CD14-positive monocyte (primary cell): ENCODE results near the gene PSMD14. TPM values are rescaled to one million over a fixed set of nuclear protein-coding genes. Genes with fewer than 3 reads are reported as not detected.

ENCODE experiments used
- DNase-seq, 3 donors: peaks; one replicate each; pipeline ENCODE4 v3.0.0-alpha.2; 2011 to 2022
- H2AFZ ChIP-seq: 2 replicates; pipeline ENCODE4 v1.6.0; 2012; ENCODE audit warnings: mild to moderate bottlenecking, low read depth, low read length, inconsistent platforms; ENCODE audit not compliant: insufficient read depth, poor library complexity, severe bottlenecking
- H3K27ac ChIP-seq, 2 donors: 1 replicate in 1 of 2; 2 replicates in 1 of 2; pipeline ENCODE4 v1.5.1; 2012 to 2013; ENCODE audit warnings: low read length in 2 of 2, control low read depth in 1 of 2, inconsistent platforms in 1 of 2, low read depth in 1 of 2, mild to moderate bottlenecking in 1 of 2
- H3K27me3 ChIP-seq, 2 donors: one replicate each; pipeline versions ENCODE4 v1.6.0 to v1.6.1; 2011 to 2013; ENCODE audit warnings: low read length in 2 of 2; ENCODE audit not compliant: control insufficient read depth in 2 of 2, insufficient read depth in 2 of 2
- H3K36me3 ChIP-seq, 2 donors: replicated peaks in 1 of 2; 1 replicate in 1 of 2; 2 replicates in 1 of 2; pipeline versions ENCODE4 v1.5.1 to v1.6.1; 2012 to 2013; ENCODE audit warnings: low read length in 2 of 2, control low read depth in 1 of 2, inconsistent platforms in 1 of 2, mild to moderate bottlenecking in 1 of 2; ENCODE audit not compliant: insufficient read depth in 2 of 2, control insufficient read depth in 1 of 2
- H3K4me1 ChIP-seq, 2 donors: 1 replicate in 1 of 2; 2 replicates in 1 of 2; pipeline versions ENCODE4 v1.5.1 to v1.6.1; 2012 to 2013; ENCODE audit warnings: low read length in 2 of 2, control low read depth in 1 of 2, inconsistent platforms in 1 of 2, mild to moderate bottlenecking in 1 of 2, moderate library complexity in 1 of 2; ENCODE audit not compliant: insufficient read depth in 2 of 2, control insufficient read depth in 1 of 2
- H3K4me2 ChIP-seq: replicated peaks from 2 replicates; pipeline ENCODE3; 2012; ENCODE audit warnings: low read length, moderate library complexity, mild to moderate bottlenecking; ENCODE audit not compliant: poor library complexity, severe bottlenecking; ENCODE audit errors: extremely low read depth
- H3K4me3 ChIP-seq, 3 experiments: fragments of 200-600 bp in 1 of 3; sonication (generic) in 1 of 3; replicated peaks in 1 of 3; 1 replicate in 2 of 3; 2 replicates in 1 of 3; pipeline ENCODE4 v1.5.1; 2011 to 2013; ENCODE audit warnings: low read length in 3 of 3, mild to moderate bottlenecking in 3 of 3, control low read depth in 2 of 3, low read depth in 2 of 3, inconsistent platforms in 1 of 3, moderate library complexity in 1 of 3
- H3K79me2 ChIP-seq: 2 replicates; pipeline ENCODE4 v1.6.0; 2012; ENCODE audit warnings: mild to moderate bottlenecking, control low read depth, inconsistent platforms, low read length, moderate library complexity; ENCODE audit not compliant: insufficient read depth
- H3K9ac ChIP-seq: 2 replicates; pipeline ENCODE4 v1.6.0; 2017; ENCODE audit warnings: low read length, mild to moderate bottlenecking; ENCODE audit not compliant: insufficient read depth, poor library complexity, severe bottlenecking
- H3K9me3 ChIP-seq, 2 donors: replicated peaks in 1 of 2; 1 replicate in 1 of 2; 2 replicates in 1 of 2; pipeline versions ENCODE4 v1.5.1 to v1.6.1; 2012 to 2013; ENCODE audit warnings: low read length in 2 of 2, control low read depth in 1 of 2; ENCODE audit not compliant: control insufficient read depth in 1 of 2, insufficient read depth in 1 of 2
- H4K20me1 ChIP-seq: 2 replicates; pipeline ENCODE4 v1.6.0; 2012; ENCODE audit warnings: mild to moderate bottlenecking, low read length, control low read depth, moderate library complexity; ENCODE audit not compliant: insufficient read depth
- H3K27ac Mint-ChIP-seq, 7 donors: one replicate each; pipeline ENCODE4 v1.8.0; 2020; ENCODE audit warnings: mild to moderate bottlenecking in 7 of 7, mixed read lengths in 7 of 7, moderate library complexity in 6 of 7, inconsistent platforms in 2 of 7
- H3K27me3 Mint-ChIP-seq, 3 donors: one replicate each; pipeline ENCODE4 v1.8.0; 2021 to 2022; ENCODE audit warnings: low read depth in 3 of 3, mild to moderate bottlenecking in 3 of 3, mixed read lengths in 3 of 3, moderate library complexity in 3 of 3, inconsistent platforms in 1 of 3
- H3K36me3 Mint-ChIP-seq, 2 donors: one replicate each; pipeline ENCODE4 v1.8.0; 2020; ENCODE audit warnings: mixed read lengths in 2 of 2, inconsistent platforms in 1 of 2, mild to moderate bottlenecking in 1 of 2
- H3K4me1 Mint-ChIP-seq: one replicate; pipeline ENCODE4 v1.8.0; 2020; ENCODE audit warnings: mild to moderate bottlenecking, mixed read lengths
- H3K4me3 Mint-ChIP-seq, 2 donors: one replicate each; pipeline ENCODE4 v1.8.0; 2020; ENCODE audit warnings: mild to moderate bottlenecking in 2 of 2, mixed read lengths in 2 of 2, moderate library complexity in 1 of 2
- H3K9me3 Mint-ChIP-seq, 7 donors: one replicate each; pipeline ENCODE4 v1.8.0; 2020 to 2022; ENCODE audit warnings: mixed read lengths in 7 of 7, mild to moderate bottlenecking in 6 of 7, moderate library complexity in 6 of 7, inconsistent platforms in 2 of 7
- CTCF ChIP-seq: fragments of 200-600 bp; IDR thresholded peaks from one replicate; pipeline ENCODE4 v1.8.0; 2022; ENCODE audit warnings: antibody characterized with exemption, mild to moderate bottlenecking
- WGBS: methylation state at CpG from one replicate; pipeline ENCODE4 v1.1.5; 2013; ENCODE audit warnings: missing lambda C conversion rate; ENCODE audit not compliant: insufficient coverage; 5-methylcytosine and 5-hydroxymethylcytosine counted together
- intact Hi-C, 2 donors: fragments of 100-400 bp; cut with micrococcal nuclease; formaldehyde crosslinking; loops; one replicate each; pipeline versions ENCODE4 v1.15.0 to v1.15.1; 2023
- polyA plus RNA-seq, 3 donors: library from polyadenylated mRNA; depleted of rRNA in 1 of 3; unstranded in 2 of 3; stranded (reverse) in 1 of 3; fragments of 300-500 nt in 2 of 3; fragments of >200 nt in 1 of 3; fragmentation: Illumina TruSeq in 2 of 3; gene quantifications; 1 replicate in 2 of 3; 2 replicates in 1 of 3; pipeline ENCODE4 v1.2.3, GENCODE V29; 2012 to 2021

PSMD14 gene
- polyA plus RNA-seq, 3 donors = 8.7 to 37.8 (median 29.3) TPM

DNA sequence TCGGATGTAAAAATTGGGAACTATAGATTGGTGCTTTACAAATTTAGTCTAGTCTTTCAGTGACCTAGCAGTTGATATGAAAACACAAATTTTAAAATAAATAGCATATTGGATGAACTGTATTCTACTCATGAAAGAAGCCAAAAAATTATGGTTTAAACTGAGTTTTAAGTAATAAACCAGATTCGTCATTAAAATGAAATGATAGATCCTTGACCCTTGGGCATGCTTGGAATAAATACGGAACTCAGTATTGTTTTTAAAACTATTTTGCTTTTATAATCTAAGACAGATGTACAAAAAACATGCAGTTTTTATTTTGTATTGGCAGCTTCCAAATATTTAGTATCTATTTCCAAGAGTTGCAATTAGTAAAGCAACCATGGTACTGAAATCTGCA is 73.3 kb downstream of the PSMD14 start:
- TF ChIP-seq CTCF = no peak
- Histone ChIP-seq H3K27ac (no peak overlapping the region), H3K36me3 (peaks cover 4 to 42% of the 10 kb centered on the region in 2 donors), H4K20me1 (no peaks in the 10 kb centered on the region), H3K27me3 (no peaks in the 10 kb centered on the region), H3K9ac (no peak overlapping the region), H2AFZ (no peak overlapping the region), H3K9me3 (no peaks in the 10 kb centered on the region), H3K79me2 (no peaks in the 10 kb centered on the region), H3K4me2 (no peak overlapping the region), H3K4me3 (no peak overlapping the region), H3K4me1 (no peaks in the 10 kb centered on the region)
- intact Hi-C loops = no loop called here
- Mint-ChIP-seq H3K27me3 (no peaks in the 10 kb centered on the region), H3K36me3 (peaks cover 18 to 29% of the 10 kb centered on the region in 2 donors), H3K4me1 (no peaks in the 10 kb centered on the region), H3K9me3 (no peaks in the 10 kb centered on the region), H3K4me3 (no peak overlapping the region), H3K27ac (no peak overlapping the region)
- no peak for DNase-seq
- 100% methylated on average over 1 of the region's 3 CpGs for WGBS

GRCh38 chr2:161382747-161383146 is 74.5 kb downstream of the PSMD14 start:
- no peak overlapping the region for H3K27ac ChIP-seq
- Mint-ChIP-seq H3K9me3 (no peaks in the 10 kb centered on the region), H3K27me3 (no peaks in the 10 kb centered on the region), H3K4me1 (peaks cover 3% of the 10 kb centered on the region), H3K27ac (no peak overlapping the region), H3K36me3 (peaks cover 19 to 34% of the 10 kb centered on the region in 2 donors), H3K4me3 (no peak overlapping the region)
- no peak overlapping the region for H3K9ac ChIP-seq
- peaks cover 10 to 38% of the 10 kb centered on the region in 2 donors for H3K36me3 ChIP-seq
- no peak overlapping the region for H3K4me2 ChIP-seq
- H4K20me1 ChIP-seq = no peaks in the 10 kb centered on the region
- H3K27me3 ChIP-seq = no peaks in the 10 kb centered on the region
- no peaks in the 10 kb centered on the region for H3K4me1 ChIP-seq
- intact Hi-C loops = no loop called here
- no CpG with 5 or more reads among the region's 4 CpGs for WGBS
- H3K9me3 ChIP-seq = no peaks in the 10 kb centered on the region
- TF ChIP-seq CTCF = no peak
- H2AFZ ChIP-seq = no peak overlapping the region
- DNase-seq = no peak
- H3K79me2 ChIP-seq = no peaks in the 10 kb centered on the region
- no peak overlapping the region for H3K4me3 ChIP-seq
